ENCODE data around the gene ADPGK. TPM values are rescaled to one million over a fixed set of nuclear protein-coding genes. Genes with fewer than 3 reads are reported as not detected.

The ADPGK gene
- total RNA-seq, 4 donors from 2014 or later = 39.8 to 81.3 (median 52.7) TPM

- Histone ChIP-seq H3K4me1 (peaks cover 13% of the 10 kb centered on the region), H3K9me3 (no peaks in the 10 kb centered on the region), H3K36me3 (no peaks in the 10 kb centered on the region), H3K27ac (no peak overlapping the region), H3K27me3 (no peaks in the 10 kb centered on the region), H3K4me3 (peak overlapping the region; percentile 57)
- DNase-seq (ENCODE audit: low spot score in 2 of 2) = no peak
- no peak for TF ChIP-seq CTCF (IDR thresholded peaks at IDR 0.05)
- TF ChIP-seq POLR2AphosphoS5 (IDR thresholded peaks at IDR 0.05) = no peak
- no peak for TF ChIP-seq POLR2A (IDR thresholded peaks at IDR 0.05)
- no peak for TF ChIP-seq EP300 (IDR thresholded peaks at IDR 0.05)
- 58% methylated on average over 7 of the region's 7 CpGs for WGBS
These were observed 12.6 kb upstream of the ADPGK start for GRCh38 chr15:72796210-72796514.

GRCh38 chr15:72793766-72794660 is 10.5 kb upstream of the ADPGK start:
- DNase-seq (ENCODE audit: low spot score in 2 of 2) = no peak
- Histone ChIP-seq H3K9me3 (no peaks in the 10 kb centered on the region), H3K4me3 (no peak overlapping the region), H3K36me3 (no peaks in the 10 kb centered on the region), H3K27me3 (no peaks in the 10 kb centered on the region), H3K4me1 (peaks cover 13% of the 10 kb centered on the region), H3K27ac (no peak overlapping the region)
- TF ChIP-seq POLR2AphosphoS5 (IDR thresholded peaks at IDR 0.05) = no peak
- no peak for TF ChIP-seq POLR2A (IDR thresholded peaks at IDR 0.05)
- no peak for TF ChIP-seq CTCF (IDR thresholded peaks at IDR 0.05)
- TF ChIP-seq EP300 (IDR thresholded peaks at IDR 0.05) = no peak
- WGBS = 75% methylated on average over 7 of the region's 7 CpGs

- WGBS = 85% methylated on average over 2 of the region's 2 CpGs
- Histone ChIP-seq H3K27ac (no peak overlapping the region), H3K27me3 (no peaks in the 10 kb centered on the region), H3K36me3 (no peaks in the 10 kb centered on the region), H3K4me3 (no peak overlapping the region), H3K9me3 (no peaks in the 10 kb centered on the region), H3K4me1 (peaks cover 12% of the 10 kb centered on the region)
- no peak for DNase-seq (ENCODE audit: low spot score in 2 of 2)
- TF ChIP-seq EP300 (IDR thresholded peaks at IDR 0.05) (no peak), CTCF (IDR thresholded peaks at IDR 0.05) (no peak), POLR2A (IDR thresholded peaks at IDR 0.05) (no peak), POLR2AphosphoS5 (IDR thresholded peaks at IDR 0.05) (no peak)
These were observed 8.9 kb upstream of the ADPGK start for GRCh38 chr15:72792431-72792830.

GRCh38 chr15:72790302-72790910 is 6.8 kb upstream of the ADPGK start:
- 33% methylated on average over 1 of the region's 1 CpG for WGBS
- H3K27ac ChIP-seq = no peak overlapping the region
- H3K27me3 ChIP-seq = no peaks in the 10 kb centered on the region
- no peaks in the 10 kb centered on the region for H3K9me3 ChIP-seq
- H3K4me3 ChIP-seq = no peak overlapping the region
- H3K4me1 ChIP-seq = no peaks in the 10 kb centered on the region
- no peak for DNase-seq (ENCODE audit: low spot score in 2 of 2)
- TF ChIP-seq EP300 (IDR thresholded peaks at IDR 0.05) (no peak), CTCF (IDR thresholded peaks at IDR 0.05) (no peak), POLR2A (IDR thresholded peaks at IDR 0.05) (no peak), POLR2AphosphoS5 (IDR thresholded peaks at IDR 0.05) (no peak)
- H3K36me3 ChIP-seq = no peaks in the 10 kb centered on the region

GRCh38 chr15:72787526-72787925 is 4.0 kb upstream of the ADPGK start:
- H3K36me3 ChIP-seq = no peaks in the 10 kb centered on the region
- H3K27me3 ChIP-seq = no peaks in the 10 kb centered on the region
- WGBS = 77% methylated on average over 1 of the region's 1 CpG
- H3K4me1 ChIP-seq = peaks cover 11% of the 10 kb centered on the region
- no peak overlapping the region for H3K27ac ChIP-seq
- no peak overlapping the region for H3K4me3 ChIP-seq
- H3K9me3 ChIP-seq = no peaks in the 10 kb centered on the region
- TF ChIP-seq EP300 (IDR thresholded peaks at IDR 0.05) (no peak), POLR2AphosphoS5 (IDR thresholded peaks at IDR 0.05) (no peak), POLR2A (IDR thresholded peaks at IDR 0.05) (no peak), CTCF (IDR thresholded peaks at IDR 0.05) (no peak)
- DNase-seq (ENCODE audit: low spot score in 2 of 2) = no peak
